Smooth muscle cell (in vitro differentiated cells): ENCODE measurements around the gene DUSP9. TPM values are rescaled to one million over a fixed set of nuclear protein-coding genes. Genes with fewer than 3 reads are reported as not detected.

Experiments
- DNase-seq: peaks from one replicate; lab custom pipeline; 2025; ENCODE audit not compliant: unreplicated experiment; lab: John Stamatoyannopoulos, UW
- H2AFZ ChIP-seq: fragments of 200-600 bp; sonication (generic); 2 replicates; pipeline ENCODE4 v1.6.0; 2016; ENCODE audit warnings: antibody characterized with exemption, low read depth, mild to moderate bottlenecking
- H3F3A ChIP-seq: fragments of 200-600 bp; sonication (generic); 2 replicates; pipeline ENCODE4 v1.6.0; 2017; ENCODE audit warnings: antibody characterized with exemption, low read depth
- H3K27ac ChIP-seq: fragments of 200-600 bp; sonication (generic); 2 replicates; pipeline ENCODE4 v1.5.1; 2016; ENCODE audit warnings: low read depth, mild to moderate bottlenecking
- H3K27me3 ChIP-seq: fragments of 200-600 bp; sonication (generic); 2 replicates; pipeline ENCODE4 v1.6.1; 2016; ENCODE audit warnings: low read depth, mild to moderate bottlenecking
- H3K36me3 ChIP-seq: fragments of 200-600 bp; sonication (generic); 2 replicates; pipeline ENCODE4 v1.5.1; 2016; ENCODE audit warnings: low read depth
- H3K4me1 ChIP-seq: fragments of 200-600 bp; sonication (generic); 2 replicates; pipeline ENCODE4 v1.5.1; 2016; ENCODE audit warnings: low read depth
- H3K4me2 ChIP-seq: fragments of 200-600 bp; sonication (generic); 2 replicates; pipeline ENCODE4 v1.6.0; 2016; ENCODE audit warnings: mild to moderate bottlenecking
- H3K4me3 ChIP-seq: fragments of 200-600 bp; sonication (generic); 2 replicates; pipeline ENCODE4 v1.5.1; 2016; ENCODE audit warnings: mild to moderate bottlenecking
- H3K79me2 ChIP-seq: fragments of 200-600 bp; sonication (generic); 2 replicates; pipeline ENCODE4 v1.6.0; 2016; ENCODE audit warnings: low read depth, mild to moderate bottlenecking
- H3K9ac ChIP-seq: fragments of 200-600 bp; sonication (generic); 2 replicates; pipeline ENCODE4 v1.6.0; 2016; ENCODE audit warnings: low read depth
- H3K9me3 ChIP-seq: fragments of 200-600 bp; sonication (generic); replicated peaks from 2 replicates; pipeline ENCODE4 v1.5.1; 2016; ENCODE audit warnings: low read depth
- H4K20me1 ChIP-seq: fragments of 200-600 bp; sonication (generic); 2 replicates; pipeline ENCODE4 v1.6.0; 2016; ENCODE audit warnings: low read depth
- WGBS: methylation state at CpG from one replicate; pipeline ENCODE4 v1.1.7; 2016; ENCODE audit warnings: low lambda C conversion rate; 5-methylcytosine and 5-hydroxymethylcytosine counted together
- polyA plus RNA-seq: library from polyadenylated mRNA; unstranded; fragments of >200 nt; fragmentation: Nextera tagmentation; extraction: Ambion mirVana; gene quantifications from 2 replicates; pipeline ENCODE4 v1.2.1, GENCODE V29; 2016
- total RNA-seq: library from RNA; depleted of rRNA; stranded (reverse); fragments of >200 nt; gene quantifications from 2 replicates; pipeline ENCODE4 v1.2.3, GENCODE V29; 2014
- TF ChIP-seq, protein P1 (sequence below): fragments of 200-600 bp; sonication (generic); IDR thresholded peaks from 2 replicates; pipeline ENCODE4 v1.5.1; 2017; ENCODE audit warnings: borderline replicate concordance, mild to moderate bottlenecking, antibody characterized with exemption; ENCODE audit not compliant: insufficient read depth, poor library complexity, severe bottlenecking

The DUSP9 gene
- total and polyA plus RNA-seq, 2 experiments from 2014 or later, result 3.0 to 11.3 TPM

DNA sequence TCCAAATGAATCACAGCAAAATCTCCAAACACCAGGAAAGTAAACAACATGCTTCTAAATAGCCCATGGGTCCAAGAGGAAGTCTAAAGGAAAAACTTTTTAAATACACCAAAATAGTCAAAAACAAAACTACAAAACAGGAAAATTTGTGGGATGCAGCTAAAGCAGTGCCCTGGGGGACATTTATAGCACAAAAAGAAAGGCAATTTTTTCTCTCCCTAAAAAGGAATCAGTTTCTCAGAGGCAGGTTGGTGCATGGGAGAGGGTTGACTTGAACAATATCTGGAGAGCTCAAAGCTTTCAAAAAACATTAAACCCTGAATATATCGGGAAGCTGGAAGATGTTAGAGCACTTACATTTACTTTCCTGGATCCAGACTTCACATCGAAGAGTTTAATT, 15.7 kb upstream of the DUSP9 start:
- Histone ChIP-seq H3K4me2 (no peak overlapping the region), H3K79me2 (no peaks in the 10 kb centered on the region), H3K27ac (no peak overlapping the region), H3K27me3 (no peaks in the 10 kb centered on the region), H3K9me3 (no peaks in the 10 kb centered on the region), H3K9ac (no peak overlapping the region), H2AFZ (no peak overlapping the region), H3K4me1 (no peaks in the 10 kb centered on the region), H4K20me1 (no peaks in the 10 kb centered on the region), H3K36me3 (no peaks in the 10 kb centered on the region), H3F3A (no peaks in the 10 kb centered on the region), H3K4me3 (no peak overlapping the region)
- 83% methylated on average over 2 of the region's 2 CpGs for WGBS
- DNase-seq, result no peak
- TF ChIP-seq, protein P1, sequence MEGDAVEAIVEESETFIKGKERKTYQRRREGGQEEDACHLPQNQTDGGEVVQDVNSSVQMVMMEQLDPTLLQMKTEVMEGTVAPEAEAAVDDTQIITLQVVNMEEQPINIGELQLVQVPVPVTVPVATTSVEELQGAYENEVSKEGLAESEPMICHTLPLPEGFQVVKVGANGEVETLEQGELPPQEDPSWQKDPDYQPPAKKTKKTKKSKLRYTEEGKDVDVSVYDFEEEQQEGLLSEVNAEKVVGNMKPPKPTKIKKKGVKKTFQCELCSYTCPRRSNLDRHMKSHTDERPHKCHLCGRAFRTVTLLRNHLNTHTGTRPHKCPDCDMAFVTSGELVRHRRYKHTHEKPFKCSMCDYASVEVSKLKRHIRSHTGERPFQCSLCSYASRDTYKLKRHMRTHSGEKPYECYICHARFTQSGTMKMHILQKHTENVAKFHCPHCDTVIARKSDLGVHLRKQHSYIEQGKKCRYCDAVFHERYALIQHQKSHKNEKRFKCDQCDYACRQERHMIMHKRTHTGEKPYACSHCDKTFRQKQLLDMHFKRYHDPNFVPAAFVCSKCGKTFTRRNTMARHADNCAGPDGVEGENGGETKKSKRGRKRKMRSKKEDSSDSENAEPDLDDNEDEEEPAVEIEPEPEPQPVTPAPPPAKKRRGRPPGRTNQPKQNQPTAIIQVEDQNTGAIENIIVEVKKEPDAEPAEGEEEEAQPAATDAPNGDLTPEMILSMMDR, result no peak

DNA sequence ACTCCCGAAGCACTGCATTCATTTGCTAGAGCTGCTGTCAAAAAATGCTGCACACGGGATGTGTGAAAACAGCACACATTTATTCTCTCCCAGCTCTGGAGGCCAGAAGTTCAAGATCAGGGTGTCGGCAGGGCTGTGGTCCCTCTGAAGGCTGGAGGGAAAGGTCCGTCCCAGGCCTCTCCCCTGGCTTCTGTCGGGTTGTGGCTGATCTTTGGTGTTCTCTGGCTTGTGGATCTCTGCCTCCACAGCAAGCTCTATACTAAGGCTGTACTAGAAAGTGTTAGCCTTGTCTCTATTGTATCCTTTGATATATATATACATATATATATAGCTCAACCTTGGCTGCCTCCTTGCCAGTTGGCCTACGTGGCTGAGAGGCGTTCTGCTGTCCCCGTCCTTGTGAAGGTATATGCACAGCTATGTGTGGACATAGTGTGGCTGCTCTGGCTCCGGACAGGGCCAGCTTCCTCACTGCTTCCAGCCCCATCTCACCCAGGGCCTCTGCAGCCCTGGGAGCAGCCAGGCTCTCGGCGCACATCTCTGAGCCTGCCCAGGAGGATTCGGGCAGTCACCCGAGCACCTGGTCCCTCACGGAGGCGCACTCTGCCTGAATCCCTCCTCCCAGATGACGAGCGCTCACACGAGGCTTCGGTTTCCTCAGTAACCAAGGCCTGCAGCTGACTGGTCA, 15.0 kb upstream of the DUSP9 start:
- Histone ChIP-seq H2AFZ (no peak overlapping the region), H3K4me1 (no peaks in the 10 kb centered on the region), H3K27ac (no peak overlapping the region), H3K4me2 (no peak overlapping the region), H3K27me3 (no peaks in the 10 kb centered on the region), H3K9ac (no peak overlapping the region), H3K4me3 (no peak overlapping the region), H3K9me3 (no peaks in the 10 kb centered on the region), H4K20me1 (no peaks in the 10 kb centered on the region), H3K36me3 (no peaks in the 10 kb centered on the region), H3F3A (no peaks in the 10 kb centered on the region), H3K79me2 (no peaks in the 10 kb centered on the region)
- 86% methylated on average over 19 of the region's 19 CpGs for WGBS
- no peak for DNase-seq
- TF ChIP-seq, protein P1, result no peak

DNA sequence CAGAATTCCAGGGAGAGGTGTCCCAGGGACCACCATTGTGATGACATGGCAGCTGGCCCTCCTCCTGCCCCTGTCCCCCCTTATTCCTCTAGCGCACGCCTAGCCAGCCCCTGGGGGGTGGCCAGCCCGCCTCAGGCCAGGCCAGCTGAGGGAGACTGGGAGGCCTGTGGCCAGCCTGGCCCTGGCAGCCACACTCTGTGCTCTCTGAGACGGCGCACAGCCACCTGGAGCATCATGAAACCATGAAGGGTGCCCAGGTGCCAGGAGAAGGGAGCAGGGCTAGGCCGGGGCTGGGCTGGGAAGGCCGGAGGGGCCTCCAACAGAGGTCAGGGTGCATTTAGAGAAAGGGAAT, 14.4 kb upstream of the DUSP9 start:
- no peaks in the 10 kb centered on the region for H3K27me3 ChIP-seq
- no peak overlapping the region for H3K27ac ChIP-seq
- no peak overlapping the region for H2AFZ ChIP-seq
- 85% methylated on average over 7 of the region's 7 CpGs for WGBS
- no peaks in the 10 kb centered on the region for H3K4me1 ChIP-seq
- H3K79me2 ChIP-seq, result no peaks in the 10 kb centered on the region
- H4K20me1 ChIP-seq, result no peaks in the 10 kb centered on the region
- H3K9me3 ChIP-seq, result no peaks in the 10 kb centered on the region
- H3K4me2 ChIP-seq, result no peak overlapping the region
- TF ChIP-seq, protein P1, result no peak
- H3K9ac ChIP-seq, result no peak overlapping the region
- no peak for DNase-seq
- no peaks in the 10 kb centered on the region for H3F3A ChIP-seq
- no peaks in the 10 kb centered on the region for H3K36me3 ChIP-seq
- no peak overlapping the region for H3K4me3 ChIP-seq

DNA sequence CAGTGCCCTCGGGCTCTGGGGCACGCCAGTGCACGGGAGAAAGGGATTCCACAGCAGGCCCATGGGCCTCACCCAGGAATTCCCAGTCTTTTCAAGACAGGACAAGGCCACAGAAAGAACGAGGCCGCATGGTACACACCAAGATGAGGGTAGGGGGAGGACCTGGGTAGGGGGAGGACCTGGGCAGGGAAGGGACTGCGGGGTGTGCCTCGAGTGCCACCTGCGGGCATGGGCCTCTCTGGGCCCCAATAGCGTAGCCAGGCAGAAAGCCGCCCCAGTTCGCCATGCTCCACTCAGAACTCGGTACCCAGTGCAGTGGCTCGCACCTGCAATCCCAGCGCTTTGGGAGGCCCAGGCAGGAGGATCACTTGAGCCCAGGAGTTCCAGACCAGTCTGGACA, 14.0 kb upstream of the DUSP9 start:
- Histone ChIP-seq H3K27ac (no peak overlapping the region), H4K20me1 (no peaks in the 10 kb centered on the region), H3K36me3 (no peaks in the 10 kb centered on the region), H3K9me3 (no peaks in the 10 kb centered on the region), H3K4me2 (no peak overlapping the region), H2AFZ (no peak overlapping the region), H3K27me3 (no peaks in the 10 kb centered on the region), H3K79me2 (no peaks in the 10 kb centered on the region), H3F3A (no peaks in the 10 kb centered on the region), H3K4me3 (no peak overlapping the region), H3K9ac (no peak overlapping the region), H3K4me1 (no peaks in the 10 kb centered on the region)
- DNase-seq, result no peak
- TF ChIP-seq, protein P1, result no peak
- WGBS, result 88% methylated on average over 13 of the region's 14 CpGs
